Uterus (tissue), 2 donors: ENCODE measurements around the gene NLGN2.

Source experiments
- CTCF ChIP-seq, 4 experiments: fragments of 200-600 bp in 2 of 4; fragments of 450-650 bp in 2 of 4; sonication (generic) in 2 of 4; IDR thresholded peaks; one replicate each; pipeline ENCODE4 v1.5.1; 2016 to 2019; ENCODE audit warnings: antibody characterized with exemption in 4 of 4, mild to moderate bottlenecking in 2 of 4, moderate library complexity in 1 of 4
- POLR2A ChIP-seq, 2 donors: fragments of 450-650 bp; IDR thresholded peaks; one replicate each; pipeline ENCODE4 v1.6.1; 2016; ENCODE audit warnings: antibody characterized with exemption in 2 of 2, mild to moderate bottlenecking in 1 of 2, moderate library complexity in 1 of 2

- TF ChIP-seq POLR2A (IDR thresholded peaks at IDR 0.05): no peak
- TF ChIP-seq CTCF (IDR thresholded peaks at IDR 0.05): no peak
Observed at GRCh38 chr17:7380321-7380720, 27.3 kb upstream of the NLGN2 start.
